HG03060 (cell line): Measurements from ENCODE around the gene SELPLG.
"Not testable (repeated sequence)": the region's sequence is repeated elsewhere in the genome, so short reads cannot be mapped to it uniquely, and the experiment has no call there.

Source experiments
- ATAC-seq: cut with Tn5 transposase; IDR thresholded peaks from one replicate; pipeline ENCODE4 v1.9.1; 2021; ENCODE audit warnings: low read depth, moderate number of reproducible peaks; ENCODE audit not compliant: unreplicated experiment

Gene SELPLG

DNA sequence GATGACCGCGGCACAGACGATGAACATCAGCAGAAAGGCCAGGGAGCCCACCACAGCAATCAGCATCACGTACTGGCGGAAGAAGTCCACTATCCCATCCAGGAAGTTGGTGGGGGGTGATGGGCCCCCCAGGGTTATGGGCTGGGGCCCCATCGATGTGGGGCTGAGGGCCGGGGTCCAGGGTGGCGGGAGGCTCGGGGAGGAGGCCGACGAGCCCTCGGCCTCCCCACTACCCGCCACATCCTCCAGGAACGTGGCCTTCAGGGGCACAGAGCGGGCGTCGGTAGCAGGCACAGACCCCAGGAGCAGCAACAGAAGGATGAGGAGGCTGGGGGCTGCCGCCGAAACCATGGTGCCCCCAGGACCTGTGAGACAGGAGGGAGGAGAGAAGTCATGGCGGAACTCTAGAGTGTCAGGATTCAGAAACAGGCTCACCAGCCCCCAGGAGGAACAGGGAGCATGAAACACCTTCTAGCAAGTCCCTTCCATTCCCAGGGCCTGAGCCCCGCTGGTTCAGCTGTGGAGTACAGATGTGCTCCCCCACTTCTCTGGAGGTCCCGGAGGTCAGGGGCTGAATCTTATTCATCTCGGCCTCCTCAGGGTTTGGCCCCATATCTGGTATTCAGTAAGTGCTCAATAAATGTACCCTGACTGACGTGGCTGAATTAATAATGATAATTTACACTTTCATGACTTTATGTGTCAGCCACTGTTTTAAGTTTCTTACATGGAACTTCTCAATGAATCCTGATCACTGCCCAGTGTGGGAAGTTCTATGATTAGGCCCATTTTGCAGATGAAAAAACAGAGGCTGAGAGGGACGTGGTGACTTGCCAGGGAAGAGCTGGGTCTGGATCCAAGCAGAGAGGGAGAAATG, 41.4 kb downstream of the SELPLG start:
- ATAC-seq = no peak

DNA sequence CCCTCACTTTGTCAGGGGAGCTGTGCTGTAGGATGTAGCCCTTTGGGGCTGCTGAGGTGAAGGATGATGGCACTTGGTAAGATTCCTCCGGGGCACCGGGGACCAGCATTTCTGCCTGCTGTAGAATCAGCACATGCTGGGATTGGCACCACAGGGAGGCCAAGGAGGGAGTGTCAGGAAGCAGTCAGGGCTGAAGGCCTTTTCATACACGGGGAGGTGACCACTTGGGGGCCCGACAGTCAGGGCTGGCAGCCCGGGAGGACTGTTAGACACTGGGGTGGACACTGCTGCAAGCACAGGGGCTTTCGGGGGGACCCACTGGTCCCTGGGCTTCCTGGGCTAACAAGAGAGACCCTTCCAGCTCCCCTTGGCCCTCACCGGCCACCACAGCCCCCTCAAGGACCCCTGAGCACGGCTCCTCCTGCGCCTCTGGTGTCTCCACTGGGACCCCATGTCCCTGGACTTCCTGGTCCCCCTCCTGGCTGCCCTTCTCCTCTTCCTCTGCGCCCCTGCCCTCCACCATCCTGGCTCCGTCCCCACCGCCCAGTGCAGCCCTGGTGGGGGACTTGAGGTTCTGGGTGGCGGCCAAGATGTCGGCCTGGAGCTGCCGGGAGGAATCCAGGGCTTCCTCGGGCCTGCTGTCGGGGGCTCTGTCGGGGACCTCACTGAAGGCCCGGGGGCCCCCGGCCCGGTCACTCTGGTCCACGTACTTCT, 42.3 kb downstream of the SELPLG start:
- no peak for ATAC-seq

- not testable (repeated sequence) for ATAC-seq
Observed at GRCh38 chr12:108590463-108590862, 43.2 kb downstream of the SELPLG start.

GRCh38 chr12:108589840-108590229, 43.9 kb downstream of the SELPLG start:
- ATAC-seq = no peak

DNA sequence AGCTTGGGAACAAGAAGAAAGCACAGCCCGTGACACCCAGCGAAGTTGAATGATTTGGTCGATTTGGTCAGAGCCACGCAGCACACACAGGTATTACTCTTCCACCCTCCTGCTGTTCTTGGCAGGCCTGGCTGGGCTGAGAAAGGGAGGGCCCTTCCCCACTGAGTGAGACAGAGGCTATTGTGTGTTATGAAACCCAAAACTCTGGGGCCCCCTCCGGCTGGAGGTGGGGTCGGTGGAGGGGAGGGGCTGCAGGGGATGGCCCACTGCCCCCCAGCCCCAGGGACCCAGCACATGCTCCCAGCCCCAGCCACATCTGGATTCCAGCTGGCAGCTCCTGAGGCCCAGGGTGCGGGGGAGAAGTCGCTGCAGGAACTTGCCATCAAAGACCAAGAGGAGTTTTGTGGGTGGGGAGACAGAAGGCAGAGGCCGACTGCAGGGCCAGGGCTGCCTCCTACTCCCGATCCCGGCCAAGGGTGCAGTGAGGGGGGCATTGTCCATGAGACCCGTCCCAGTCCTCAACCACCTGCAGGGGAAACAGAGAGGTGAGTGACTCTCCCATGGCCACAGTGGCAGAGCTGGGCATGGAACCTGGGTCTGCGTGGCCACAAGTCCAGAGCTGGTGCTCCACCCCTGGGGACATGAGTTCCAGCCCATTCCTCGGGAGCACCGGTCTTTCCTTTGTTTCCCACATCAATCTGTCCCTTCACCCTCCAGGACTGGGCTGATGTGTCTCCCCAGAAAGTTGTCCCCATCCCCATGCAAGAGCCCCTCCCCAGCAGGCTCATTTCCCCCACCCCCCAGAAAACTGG, 44.5 kb downstream of the SELPLG start:
- no peak for ATAC-seq

DNA sequence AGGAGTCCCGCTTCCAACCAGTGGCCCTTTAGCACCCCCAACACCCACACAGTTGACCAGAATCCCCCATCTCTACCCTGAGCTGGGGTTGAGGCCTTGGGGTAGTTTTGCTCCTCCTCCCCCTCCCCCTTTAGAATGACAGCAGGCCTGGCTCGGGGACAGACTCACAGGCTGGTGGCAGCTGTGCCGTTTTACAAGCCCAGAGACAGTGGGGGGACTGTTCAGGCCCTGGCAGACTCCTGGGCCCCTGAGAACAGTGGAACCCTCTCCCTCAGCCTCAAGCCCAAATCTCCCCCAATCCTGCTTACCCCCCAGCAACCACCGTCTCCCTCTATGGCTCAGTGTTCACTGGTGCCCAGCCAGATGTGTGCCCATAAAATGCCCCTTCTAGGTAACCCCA, 45.9 kb downstream of the SELPLG start:
- ATAC-seq = no peak

- no peak for ATAC-seq
Observed at GRCh38 chr12:108586306-108586705, 47.4 kb downstream of the SELPLG start.

DNA sequence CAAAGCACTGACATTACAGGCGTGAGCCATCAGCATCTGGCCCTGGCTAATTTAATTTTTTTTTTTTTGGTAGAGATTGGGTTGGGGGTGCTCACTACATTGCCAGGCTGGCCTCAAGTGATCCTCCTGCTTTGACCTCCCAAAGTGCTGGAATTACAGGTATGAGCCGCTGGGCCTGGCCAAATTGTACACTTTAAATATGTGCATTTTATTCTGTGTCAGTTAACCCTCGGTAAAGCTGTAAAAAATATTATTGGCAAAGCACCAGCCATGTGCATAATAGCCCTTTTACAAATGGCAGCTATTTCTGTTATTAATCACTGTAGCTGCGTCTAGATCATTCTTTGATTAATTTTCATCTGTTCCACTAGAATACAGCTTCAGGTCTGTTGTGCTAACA, 47.8 kb downstream of the SELPLG start:
- no peak for ATAC-seq

DNA sequence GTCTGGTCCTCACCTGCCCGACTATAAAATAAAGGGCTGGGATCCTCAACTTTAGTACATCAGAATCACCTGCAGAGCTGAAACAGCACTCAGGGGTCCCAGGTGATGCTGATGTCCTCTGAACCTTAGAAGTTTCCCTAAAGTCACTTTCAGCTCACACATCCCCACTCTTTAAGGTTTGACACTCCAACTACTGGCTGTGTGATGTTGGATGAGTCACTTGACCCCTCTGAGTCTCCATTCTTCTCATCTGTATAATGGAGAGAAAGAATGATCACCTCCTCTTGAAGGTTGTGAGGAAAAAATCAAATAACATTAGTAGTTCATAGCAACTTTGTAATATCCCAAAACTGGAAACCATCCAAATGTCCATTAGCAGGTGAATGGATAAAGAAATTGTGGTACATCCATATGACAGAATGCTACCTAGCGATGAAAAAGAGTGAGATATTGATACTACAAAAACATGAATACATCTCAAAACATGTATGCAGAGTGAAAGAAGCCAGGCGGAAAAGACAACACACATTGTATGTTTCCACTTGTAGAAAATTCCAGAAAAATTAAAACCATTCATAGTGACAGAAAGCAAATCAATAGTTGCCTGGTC, 49.1 kb downstream of the SELPLG start:
- ATAC-seq = no peak

GRCh38 chr12:108583991-108584390, 49.7 kb downstream of the SELPLG start:
- ATAC-seq = no peak

GRCh38 chr12:108582978-108583770, 50.5 kb downstream of the SELPLG start:
- ATAC-seq = no peak

- ATAC-seq = no peak
Observed at GRCh38 chr12:108582509-108582908, 51.2 kb downstream of the SELPLG start.

DNA sequence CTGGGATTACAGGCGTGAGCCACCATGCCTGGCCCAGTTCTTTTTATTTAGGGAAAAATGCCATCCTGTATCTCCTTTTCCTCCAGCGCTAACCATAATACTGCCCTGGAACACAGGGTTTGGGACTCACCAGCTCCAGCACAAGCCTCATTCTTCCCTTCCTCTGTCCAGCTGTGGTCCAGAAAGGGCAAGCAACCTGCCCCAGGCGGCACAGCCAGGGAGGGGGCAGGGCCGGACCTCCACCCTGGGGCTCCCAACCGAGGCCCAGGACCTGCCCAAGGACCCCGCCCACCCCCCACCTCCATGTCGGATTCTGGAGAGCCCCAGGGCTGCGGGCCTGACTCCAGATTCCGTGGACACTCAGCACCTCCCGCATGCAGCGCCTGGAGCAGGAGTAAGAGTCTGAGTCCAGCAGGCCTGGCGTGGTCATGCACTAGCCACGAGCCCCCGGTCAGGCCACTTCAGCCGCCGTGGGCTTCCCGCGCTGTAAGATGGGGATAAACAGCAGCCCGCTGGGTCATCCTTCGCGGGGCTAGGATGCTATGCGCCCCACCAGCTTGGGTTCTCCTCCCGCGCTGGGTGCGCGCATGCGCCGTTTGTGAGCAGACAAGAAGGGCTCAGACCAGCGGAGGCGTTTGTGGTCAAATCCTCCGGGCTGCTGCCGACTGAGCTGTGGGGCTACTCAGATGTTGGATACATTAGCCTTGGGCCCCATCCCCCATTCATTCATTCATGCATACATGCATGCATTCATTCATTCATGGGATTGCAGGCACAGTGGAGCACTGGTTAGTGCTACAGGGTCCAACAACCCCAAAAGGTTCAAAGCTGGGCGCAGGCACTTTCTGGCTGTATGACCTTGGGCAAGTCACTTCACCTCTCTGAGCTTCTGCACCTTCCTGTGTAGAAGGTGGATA, 52.1 kb downstream of the SELPLG start:
- ATAC-seq = no peak

- ATAC-seq = no peak
Observed at GRCh38 chr12:108580531-108580930, 53.2 kb downstream of the SELPLG start.

DNA sequence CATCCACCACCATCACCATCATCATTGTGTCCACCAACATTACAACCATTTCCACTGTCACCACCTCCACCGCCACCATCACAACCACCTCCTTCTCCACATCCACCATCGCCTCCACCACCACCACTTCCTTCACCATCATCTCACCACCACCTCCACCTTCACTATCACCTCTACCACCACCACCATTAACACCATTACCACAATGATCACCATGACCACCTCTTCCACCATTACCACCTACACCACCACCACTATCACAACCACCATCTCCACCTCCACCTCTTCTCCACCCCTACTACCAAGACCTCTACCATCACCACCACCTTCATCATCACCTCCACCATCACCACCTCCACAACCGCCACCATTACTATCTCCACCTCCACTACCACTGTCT, 54.9 kb downstream of the SELPLG start:
- no peak for ATAC-seq

GRCh38 chr12:108578264-108578663, 55.4 kb downstream of the SELPLG start:
- ATAC-seq = no peak

GRCh38 chr12:108577458-108577857, 56.2 kb downstream of the SELPLG start:
- no peak for ATAC-seq

- ATAC-seq = no peak
Observed at GRCh38 chr12:108576660-108577234, 56.9 kb downstream of the SELPLG start.
